DND-41 (cell line): ENCODE results near the gene CENPO.
"Not testable (repeated sequence)": the region's sequence is repeated elsewhere in the genome, so short reads cannot be mapped to it uniquely, and the experiment has no call there.

Experiments used
- CTCF ChIP-seq: IDR thresholded peaks from 2 replicates; pipeline ENCODE4 v1.5.1; 2012; ENCODE audit warnings: borderline replicate concordance, low read length, moderate library complexity, mild to moderate bottlenecking; ENCODE audit not compliant: poor library complexity, severe bottlenecking; ENCODE audit errors: extremely low read depth
- EZH2 ChIP-seq: IDR thresholded peaks from 3 replicates; pipeline ENCODE4 v1.6.1; 2012; ENCODE audit warnings: borderline replicate concordance, low read depth, mild to moderate bottlenecking, moderate library complexity, low read length, inconsistent platforms; ENCODE audit not compliant: severe bottlenecking

- not testable (repeated sequence) for TF ChIP-seq CTCF, EZH2
These were observed 7.3 kb downstream of the CENPO start for GRCh38 chr2:24800487-24800886.
